HL-60 (cell line): ENCODE results near the gene DSPP.

ENCODE experiments used
- DNase-seq, 2 experiments: peaks; one replicate each; pipeline ENCODE4 v3.0.0-alpha.2; 2010 to 2020; ENCODE audit warnings: low read depth in 1 of 2, low spot score in 1 of 2
- H3K27ac ChIP-seq: fragments of 250-450 bp; sonication (Bioruptor Pico); replicated peaks from 2 replicates; pipeline ENCODE4 v1.5.1; 2020; ENCODE audit warnings: mild to moderate bottlenecking, moderate library complexity
- H3K27me3 ChIP-seq: fragments of 250-450 bp; sonication (Bioruptor Pico); 2 replicates; pipeline ENCODE4 v1.5.1; 2021; ENCODE audit warnings: mild to moderate bottlenecking, moderate library complexity; ENCODE audit not compliant: insufficient read depth, poor library complexity, severe bottlenecking
- H3K4me3 ChIP-seq: replicated peaks from 2 replicates; pipeline ENCODE4 v1.5.1; 2011; ENCODE audit warnings: mild to moderate bottlenecking, control low read depth, low read length; ENCODE audit not compliant: insufficient read depth
- GABPA ChIP-seq: IDR thresholded peaks from 2 replicates; pipeline ENCODE4 v1.6.1; 2012; ENCODE audit warnings: low read depth
- POLR2AphosphoS5 ChIP-seq: IDR thresholded peaks from 2 replicates; pipeline ENCODE4 v1.6.1; 2012; ENCODE audit warnings: low read depth
- SPI1 ChIP-seq: IDR thresholded peaks from 2 replicates; pipeline ENCODE4 v1.6.1; 2012; ENCODE audit warnings: low read depth, mild to moderate bottlenecking, borderline replicate concordance
- TF ChIP-seq, protein P1 (sequence below): IDR thresholded peaks from 2 replicates; pipeline ENCODE4 v1.6.1; 2012; ENCODE audit warnings: low read depth; ENCODE audit not compliant: insufficient replicate concordance
- TF ChIP-seq, protein P2 (sequence below): IDR thresholded peaks from one replicate; pipeline ENCODE4 v1.5.1; 2011; ENCODE audit warnings: low read length, control low read depth, inconsistent platforms; ENCODE audit not compliant: insufficient read depth

The DSPP gene

DNA sequence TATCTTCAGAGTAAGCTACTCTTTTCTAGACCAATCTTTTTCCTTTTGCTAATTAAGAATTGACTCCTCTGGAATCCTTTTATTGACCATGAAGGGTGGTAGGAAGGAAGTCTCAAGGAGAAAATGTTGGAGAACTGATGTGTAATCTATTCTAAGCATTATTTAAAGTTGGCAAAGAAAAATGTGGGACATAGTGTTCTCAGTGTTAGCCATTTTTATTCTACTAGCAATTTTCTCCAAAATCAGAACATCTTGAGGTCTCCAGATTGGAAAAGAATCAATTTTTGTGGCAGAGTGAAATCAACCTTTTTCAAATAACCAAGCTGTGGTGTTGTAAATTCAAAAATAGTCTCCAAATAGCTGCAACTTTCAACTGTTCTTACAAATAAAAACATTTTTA lies 23.3 kb downstream of the DSPP start:
- TF ChIP-seq, protein P1, sequence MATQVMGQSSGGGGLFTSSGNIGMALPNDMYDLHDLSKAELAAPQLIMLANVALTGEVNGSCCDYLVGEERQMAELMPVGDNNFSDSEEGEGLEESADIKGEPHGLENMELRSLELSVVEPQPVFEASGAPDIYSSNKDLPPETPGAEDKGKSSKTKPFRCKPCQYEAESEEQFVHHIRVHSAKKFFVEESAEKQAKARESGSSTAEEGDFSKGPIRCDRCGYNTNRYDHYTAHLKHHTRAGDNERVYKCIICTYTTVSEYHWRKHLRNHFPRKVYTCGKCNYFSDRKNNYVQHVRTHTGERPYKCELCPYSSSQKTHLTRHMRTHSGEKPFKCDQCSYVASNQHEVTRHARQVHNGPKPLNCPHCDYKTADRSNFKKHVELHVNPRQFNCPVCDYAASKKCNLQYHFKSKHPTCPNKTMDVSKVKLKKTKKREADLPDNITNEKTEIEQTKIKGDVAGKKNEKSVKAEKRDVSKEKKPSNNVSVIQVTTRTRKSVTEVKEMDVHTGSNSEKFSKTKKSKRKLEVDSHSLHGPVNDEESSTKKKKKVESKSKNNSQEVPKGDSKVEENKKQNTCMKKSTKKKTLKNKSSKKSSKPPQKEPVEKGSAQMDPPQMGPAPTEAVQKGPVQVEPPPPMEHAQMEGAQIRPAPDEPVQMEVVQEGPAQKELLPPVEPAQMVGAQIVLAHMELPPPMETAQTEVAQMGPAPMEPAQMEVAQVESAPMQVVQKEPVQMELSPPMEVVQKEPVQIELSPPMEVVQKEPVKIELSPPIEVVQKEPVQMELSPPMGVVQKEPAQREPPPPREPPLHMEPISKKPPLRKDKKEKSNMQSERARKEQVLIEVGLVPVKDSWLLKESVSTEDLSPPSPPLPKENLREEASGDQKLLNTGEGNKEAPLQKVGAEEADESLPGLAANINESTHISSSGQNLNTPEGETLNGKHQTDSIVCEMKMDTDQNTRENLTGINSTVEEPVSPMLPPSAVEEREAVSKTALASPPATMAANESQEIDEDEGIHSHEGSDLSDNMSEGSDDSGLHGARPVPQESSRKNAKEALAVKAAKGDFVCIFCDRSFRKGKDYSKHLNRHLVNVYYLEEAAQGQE = no peak
- TF ChIP-seq SPI1 (no peak), GABPA (no peak), POLR2AphosphoS5 (no peak)
- TF ChIP-seq, protein P2, sequence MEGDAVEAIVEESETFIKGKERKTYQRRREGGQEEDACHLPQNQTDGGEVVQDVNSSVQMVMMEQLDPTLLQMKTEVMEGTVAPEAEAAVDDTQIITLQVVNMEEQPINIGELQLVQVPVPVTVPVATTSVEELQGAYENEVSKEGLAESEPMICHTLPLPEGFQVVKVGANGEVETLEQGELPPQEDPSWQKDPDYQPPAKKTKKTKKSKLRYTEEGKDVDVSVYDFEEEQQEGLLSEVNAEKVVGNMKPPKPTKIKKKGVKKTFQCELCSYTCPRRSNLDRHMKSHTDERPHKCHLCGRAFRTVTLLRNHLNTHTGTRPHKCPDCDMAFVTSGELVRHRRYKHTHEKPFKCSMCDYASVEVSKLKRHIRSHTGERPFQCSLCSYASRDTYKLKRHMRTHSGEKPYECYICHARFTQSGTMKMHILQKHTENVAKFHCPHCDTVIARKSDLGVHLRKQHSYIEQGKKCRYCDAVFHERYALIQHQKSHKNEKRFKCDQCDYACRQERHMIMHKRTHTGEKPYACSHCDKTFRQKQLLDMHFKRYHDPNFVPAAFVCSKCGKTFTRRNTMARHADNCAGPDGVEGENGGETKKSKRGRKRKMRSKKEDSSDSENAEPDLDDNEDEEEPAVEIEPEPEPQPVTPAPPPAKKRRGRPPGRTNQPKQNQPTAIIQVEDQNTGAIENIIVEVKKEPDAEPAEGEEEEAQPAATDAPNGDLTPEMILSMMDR = no peak

DNA sequence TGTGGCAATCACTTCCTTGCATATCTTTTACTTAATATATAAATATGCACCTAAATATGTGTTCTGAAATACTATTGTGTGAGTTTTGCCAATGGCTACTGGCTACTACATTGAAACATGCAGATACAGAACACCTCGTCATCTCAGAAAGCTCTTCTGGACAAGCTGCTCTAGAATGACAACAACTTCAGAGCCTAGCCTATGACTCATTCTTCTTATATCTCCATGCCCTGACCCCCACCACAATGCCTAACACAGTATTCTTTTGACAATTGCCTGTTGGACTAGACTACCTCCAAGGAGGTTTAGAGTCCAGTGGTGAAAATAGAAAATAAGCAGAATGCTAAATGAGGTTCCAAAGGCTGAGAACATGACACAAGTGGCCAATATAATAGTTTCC lies 24.1 kb downstream of the DSPP start:
- Histone ChIP-seq H3K27me3 (no peaks in the 10 kb centered on the region), H3K4me3 (no peak overlapping the region), H3K27ac (no peak overlapping the region)
- no peak for DNase-seq
- TF ChIP-seq, protein P1 = no peak
- TF ChIP-seq POLR2AphosphoS5 = no peak
- no peak for TF ChIP-seq SPI1
- TF ChIP-seq, protein P2 = no peak
- no peak for TF ChIP-seq GABPA

More for the DNA sequence above, 23.3 kb downstream of the DSPP start:
- no peaks in the 10 kb centered on the region for H3K27me3 ChIP-seq
- DNase-seq = no peak
- no peak overlapping the region for H3K27ac ChIP-seq
- no peak overlapping the region for H3K4me3 ChIP-seq

DNA sequence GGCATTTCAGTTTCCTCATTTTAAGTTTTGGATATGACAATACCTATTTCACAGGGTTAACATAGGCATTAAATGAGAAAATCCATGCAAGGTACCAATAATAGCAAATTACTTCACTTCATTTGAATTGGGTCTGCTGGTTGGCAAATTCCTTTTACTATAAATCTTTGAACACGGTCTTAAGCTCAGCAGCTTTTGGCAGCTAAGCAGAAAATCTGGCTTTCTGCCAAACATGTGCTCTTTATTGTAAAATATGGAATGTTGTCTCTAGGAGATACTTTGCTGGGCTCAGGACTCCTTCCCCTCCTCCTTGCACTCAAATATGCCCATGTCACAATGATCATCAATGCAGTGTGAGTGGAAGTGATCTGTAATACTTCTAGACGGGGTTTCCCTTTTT lies 24.9 kb downstream of the DSPP start:
- no peak for DNase-seq
- TF ChIP-seq POLR2AphosphoS5 (no peak), GABPA (no peak), SPI1 (no peak)
- TF ChIP-seq, protein P1 = no peak
- TF ChIP-seq, protein P2 = no peak
- no peak overlapping the region for H3K4me3 ChIP-seq
- H3K27ac ChIP-seq = no peak overlapping the region
- H3K27me3 ChIP-seq = no peaks in the 10 kb centered on the region
